Measurements from ENCODE around the gene NDUFB10.
A peak's percentile ranks its signal among the peaks of the same experiment; 100 is the strongest.

The NDUFB10 gene

DNA sequence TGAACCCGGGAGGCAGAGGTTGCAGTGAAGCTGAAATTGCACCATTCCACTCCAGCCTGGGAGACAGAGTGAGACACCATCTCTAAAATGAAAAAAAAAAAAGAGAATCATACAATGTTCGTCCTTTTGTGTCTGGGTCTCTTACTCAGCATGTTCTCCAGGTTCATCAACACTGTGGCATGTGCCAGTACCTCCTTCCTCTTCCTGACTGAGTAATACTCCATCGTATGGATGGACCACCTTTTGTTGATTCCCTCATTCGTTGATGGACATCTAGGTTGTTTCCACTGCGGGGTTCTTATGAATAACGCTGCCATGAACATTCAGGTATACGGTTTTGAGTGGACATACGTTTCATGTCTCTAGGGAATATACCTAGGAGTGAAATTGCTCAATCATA, 37.0 kb upstream of the NDUFB10 start:
- H3K79me1 ChIP-seq (replicated peaks; ENCODE audit: low read length, poor library complexity, severe bottlenecking): no peaks in the 10 kb centered on the region
- H3K27ac ChIP-seq (ENCODE audit: low read length, poor library complexity, severe bottlenecking): no peak overlapping the region
- no peak overlapping the region for H3K14ac ChIP-seq (ENCODE audit: low read length in 2 of 2)
- no peak overlapping the region for H2AFZ ChIP-seq (ENCODE audit: low read depth, low read length)
- peaks cover 23% of the 10 kb centered on the region for H3K4me1 ChIP-seq (ENCODE audit: control insufficient read depth, insufficient read depth, low read depth, low read length)
- H3K27me3 ChIP-seq (ENCODE audit: control insufficient read depth in 1 of 2, insufficient read depth in 1 of 2, low read length in 2 of 2): peaks cover 61 to 65% of the 10 kb centered on the region in 2 experiments
- no peak overlapping the region for H2BK120ac ChIP-seq (ENCODE audit: low read depth, low read length)
- no peak overlapping the region for H3K4me2 ChIP-seq (ENCODE audit: low read length, poor library complexity, severe bottlenecking)
- no peak for DNase-seq
- H4K8ac ChIP-seq (ENCODE audit: low read length): no peak overlapping the region
- no peak overlapping the region for H2AK5ac ChIP-seq (ENCODE audit: low read length, severe bottlenecking)
- no peak overlapping the region for H3K4me3 ChIP-seq (ENCODE audit: insufficient read depth in 1 of 2, low read depth in 1 of 2, low read length in 2 of 2)
- H3K36me3 ChIP-seq (ENCODE audit: control insufficient read depth in 1 of 2, insufficient read depth in 2 of 2, low read depth in 1 of 2, low read length in 2 of 2): no peaks in the 10 kb centered on the region
- no peak overlapping the region for H4K91ac ChIP-seq (ENCODE audit: low read length)
- H3K23ac ChIP-seq (ENCODE audit: low read length in 2 of 2): no peak overlapping the region
- H2BK15ac ChIP-seq (ENCODE audit: low read depth, poor library complexity, severe bottlenecking): no peak overlapping the region
- 82% methylated on average over 8 of the region's 8 CpGs for WGBS
- no peak overlapping the region for H3K18ac ChIP-seq (ENCODE audit: low read depth in 1 of 2, low read length in 2 of 2)
- no peak overlapping the region for H3K4ac ChIP-seq (ENCODE audit: low read depth in 1 of 2, low read length in 2 of 2)
- no peak overlapping the region for H2BK12ac ChIP-seq (ENCODE audit: low read length in 2 of 2)
- no peaks in the 10 kb centered on the region for H3K9me3 ChIP-seq (ENCODE audit: control insufficient read depth, low read length)
- H2BK5ac ChIP-seq (ENCODE audit: low read depth, low read length, poor library complexity, severe bottlenecking): no peak overlapping the region
- H3K9ac ChIP-seq (ENCODE audit: low read length): no peak overlapping the region

DNA sequence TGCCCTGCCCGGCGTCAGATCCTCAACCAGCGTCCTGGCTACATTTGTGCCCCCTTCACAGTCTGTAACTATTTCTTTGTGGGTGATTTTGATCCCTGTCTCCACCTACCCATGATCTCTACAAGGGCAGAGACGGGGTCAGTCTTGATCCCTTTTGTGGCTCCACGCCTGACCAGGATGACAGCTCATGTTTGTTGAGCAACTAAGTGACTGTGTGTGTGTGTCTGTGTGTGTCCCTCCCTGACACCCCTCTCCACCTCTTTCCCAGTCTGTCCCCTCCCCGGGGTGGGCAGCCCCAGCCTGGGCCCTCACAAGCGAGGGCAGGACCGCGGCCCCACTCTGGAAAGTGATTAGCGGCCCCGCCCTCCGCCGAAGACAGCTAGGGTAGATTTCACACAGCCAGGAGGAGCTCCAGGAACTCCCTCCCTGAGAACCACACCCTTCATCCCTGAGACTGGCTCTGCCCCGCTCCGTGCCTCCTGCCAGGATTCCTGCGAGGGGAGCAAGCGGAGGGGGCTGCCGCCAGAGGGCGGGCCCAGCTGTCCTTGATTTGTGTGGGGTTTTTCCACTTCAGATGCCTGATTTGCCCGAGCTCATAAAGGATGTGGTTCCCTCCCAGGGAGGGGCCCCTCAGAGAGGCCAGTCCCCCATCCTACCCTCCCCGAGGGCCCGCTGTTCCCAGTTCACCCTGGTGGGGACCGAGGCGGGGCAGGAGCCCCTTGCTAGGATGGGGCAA, 35.9 kb upstream of the NDUFB10 start:
- H2AK5ac ChIP-seq (ENCODE audit: low read length, severe bottlenecking): no peak overlapping the region
- no peak overlapping the region for H3K23ac ChIP-seq (ENCODE audit: low read length in 2 of 2)
- no peak overlapping the region for H2BK5ac ChIP-seq (ENCODE audit: low read depth, low read length, poor library complexity, severe bottlenecking)
- no peak overlapping the region for H3K27ac ChIP-seq (ENCODE audit: low read length, poor library complexity, severe bottlenecking)
- no peak overlapping the region for H2BK120ac ChIP-seq (ENCODE audit: low read depth, low read length)
- no peak overlapping the region for H2BK15ac ChIP-seq (ENCODE audit: low read depth, poor library complexity, severe bottlenecking)
- no peaks in the 10 kb centered on the region for H3K36me3 ChIP-seq (ENCODE audit: control insufficient read depth in 1 of 2, insufficient read depth in 2 of 2, low read depth in 1 of 2, low read length in 2 of 2)
- H3K9me3 ChIP-seq (ENCODE audit: control insufficient read depth, low read length): no peaks in the 10 kb centered on the region
- H3K4me2 ChIP-seq (ENCODE audit: low read length, poor library complexity, severe bottlenecking): no peak overlapping the region
- no peak overlapping the region for H3K4me3 ChIP-seq (ENCODE audit: insufficient read depth in 1 of 2, low read depth in 1 of 2, low read length in 2 of 2)
- peak; percentile 62 for DNase-seq
- peak overlapping the region; percentile 21 for H2AFZ ChIP-seq (ENCODE audit: low read depth, low read length)
- peak overlapping the region in 1 of 2 experiments; percentile 49 for H3K18ac ChIP-seq (ENCODE audit: low read depth in 1 of 2, low read length in 2 of 2)
- peak overlapping the region in 1 of 2 experiments; percentile 6 for H2BK12ac ChIP-seq (ENCODE audit: low read length in 2 of 2)
- no peak overlapping the region for H4K91ac ChIP-seq (ENCODE audit: low read length)
- WGBS: 17% methylated on average over 21 of the region's 24 CpGs
- H3K9ac ChIP-seq (ENCODE audit: low read length): no peak overlapping the region
- no peaks in the 10 kb centered on the region for H3K79me1 ChIP-seq (replicated peaks; ENCODE audit: low read length, poor library complexity, severe bottlenecking)
- peaks cover 18% of the 10 kb centered on the region for H3K4me1 ChIP-seq (ENCODE audit: control insufficient read depth, insufficient read depth, low read depth, low read length)
- H3K14ac ChIP-seq (ENCODE audit: low read length in 2 of 2): no peak overlapping the region
- H3K4ac ChIP-seq (ENCODE audit: low read depth in 1 of 2, low read length in 2 of 2): peak overlapping the region in 1 of 2 experiments; percentile 11
- H4K8ac ChIP-seq (ENCODE audit: low read length): peak overlapping the region; percentile 55
- peaks cover 56 to 61% of the 10 kb centered on the region in 2 experiments for H3K27me3 ChIP-seq (ENCODE audit: control insufficient read depth in 1 of 2, insufficient read depth in 1 of 2, low read length in 2 of 2)

DNA sequence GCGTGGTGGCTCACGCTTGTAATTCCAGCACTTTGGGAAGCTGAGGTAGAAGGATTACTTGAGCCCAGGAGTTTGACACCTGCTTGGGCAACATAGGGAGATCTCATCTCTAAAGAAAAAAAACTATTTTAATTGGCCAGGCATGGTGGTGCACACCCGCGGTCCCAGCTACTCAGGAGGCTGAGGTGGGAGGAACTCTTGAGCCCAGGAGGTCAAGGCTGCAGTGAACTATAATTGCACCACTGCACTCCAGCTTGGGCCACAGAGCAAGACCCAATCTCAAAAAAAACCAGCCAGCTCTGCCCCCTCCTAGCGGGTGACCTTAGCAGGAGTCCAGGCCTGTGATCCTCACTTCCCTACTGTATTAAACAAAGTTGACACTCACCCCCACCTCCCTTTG, 35.2 kb upstream of the NDUFB10 start:
- Histone ChIP-seq H3K4me2 (ENCODE audit: low read length, poor library complexity, severe bottlenecking) (no peak overlapping the region), H3K27ac (ENCODE audit: low read length, poor library complexity, severe bottlenecking) (no peak overlapping the region), H2BK5ac (ENCODE audit: low read depth, low read length, poor library complexity, severe bottlenecking) (no peak overlapping the region), H2BK15ac (ENCODE audit: low read depth, poor library complexity, severe bottlenecking) (no peak overlapping the region), H3K27me3 (ENCODE audit: control insufficient read depth in 1 of 2, insufficient read depth in 1 of 2, low read length in 2 of 2) (peaks cover 50 to 55% of the 10 kb centered on the region in 2 experiments), H3K4me1 (ENCODE audit: control insufficient read depth, insufficient read depth, low read depth, low read length) (peaks cover 16% of the 10 kb centered on the region), H3K14ac (ENCODE audit: low read length in 2 of 2) (no peak overlapping the region), H3K23ac (ENCODE audit: low read length in 2 of 2) (no peak overlapping the region), H2BK120ac (ENCODE audit: low read depth, low read length) (no peak overlapping the region), H3K18ac (ENCODE audit: low read depth in 1 of 2, low read length in 2 of 2) (peak overlapping the region in 1 of 2 experiments; percentile 49), H3K4me3 (ENCODE audit: insufficient read depth in 1 of 2, low read depth in 1 of 2, low read length in 2 of 2) (no peak overlapping the region), H2BK12ac (ENCODE audit: low read length in 2 of 2) (peak overlapping the region in 1 of 2 experiments; percentile 45), H3K9me3 (ENCODE audit: control insufficient read depth, low read length) (no peaks in the 10 kb centered on the region), H4K91ac (ENCODE audit: low read length) (no peak overlapping the region), H3K4ac (ENCODE audit: low read depth in 1 of 2, low read length in 2 of 2) (no peak overlapping the region), H3K79me1 (replicated peaks; ENCODE audit: low read length, poor library complexity, severe bottlenecking) (no peaks in the 10 kb centered on the region), H4K8ac (ENCODE audit: low read length) (no peak overlapping the region), H3K36me3 (ENCODE audit: control insufficient read depth in 1 of 2, insufficient read depth in 2 of 2, low read depth in 1 of 2, low read length in 2 of 2) (no peaks in the 10 kb centered on the region), H3K9ac (ENCODE audit: low read length) (no peak overlapping the region), H2AFZ (ENCODE audit: low read depth, low read length) (no peak overlapping the region), H2AK5ac (ENCODE audit: low read length, severe bottlenecking) (peak overlapping the region; percentile 5)
- WGBS: 74% methylated on average over 5 of the region's 5 CpGs
- DNase-seq: no peak

DNA sequence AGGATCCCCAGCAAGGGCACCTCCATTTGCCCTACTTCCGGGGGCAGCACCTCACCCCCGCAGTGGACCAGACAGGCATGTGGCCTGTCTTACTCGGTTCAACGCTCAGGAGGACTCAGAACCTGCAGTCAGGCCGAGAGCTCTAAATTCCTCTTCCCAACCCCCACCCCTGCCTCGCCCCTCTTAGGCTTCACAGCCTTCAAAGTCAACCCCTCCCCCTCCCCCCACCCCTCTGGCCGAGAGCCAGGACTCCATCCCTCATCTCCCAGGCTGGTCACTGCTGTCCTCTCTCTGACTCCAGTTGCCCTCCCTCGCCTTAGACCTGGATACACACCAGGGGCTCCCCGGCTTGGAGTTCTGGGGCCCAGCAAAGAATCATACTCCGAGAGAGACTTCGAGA, 33.1 kb upstream of the NDUFB10 start:
- peaks cover 31 to 33% of the 10 kb centered on the region in 2 experiments for H3K27me3 ChIP-seq (ENCODE audit: control insufficient read depth in 1 of 2, insufficient read depth in 1 of 2, low read length in 2 of 2)
- no peak overlapping the region for H2BK5ac ChIP-seq (ENCODE audit: low read depth, low read length, poor library complexity, severe bottlenecking)
- H3K9me3 ChIP-seq (ENCODE audit: control insufficient read depth, low read length): no peaks in the 10 kb centered on the region
- no peaks in the 10 kb centered on the region for H3K36me3 ChIP-seq (ENCODE audit: control insufficient read depth in 1 of 2, insufficient read depth in 2 of 2, low read depth in 1 of 2, low read length in 2 of 2)
- no peak overlapping the region for H3K14ac ChIP-seq (ENCODE audit: low read length in 2 of 2)
- H3K9ac ChIP-seq (ENCODE audit: low read length): no peak overlapping the region
- no peak overlapping the region for H4K8ac ChIP-seq (ENCODE audit: low read length)
- no peak overlapping the region for H3K4ac ChIP-seq (ENCODE audit: low read depth in 1 of 2, low read length in 2 of 2)
- no peak overlapping the region for H3K4me2 ChIP-seq (ENCODE audit: low read length, poor library complexity, severe bottlenecking)
- DNase-seq: no peak
- H2AFZ ChIP-seq (ENCODE audit: low read depth, low read length): no peak overlapping the region
- H3K4me1 ChIP-seq (ENCODE audit: control insufficient read depth, insufficient read depth, low read depth, low read length): peaks cover 24% of the 10 kb centered on the region
- H3K79me1 ChIP-seq (replicated peaks; ENCODE audit: low read length, poor library complexity, severe bottlenecking): no peaks in the 10 kb centered on the region
- 60% methylated on average over 10 of the region's 11 CpGs for WGBS
- no peak overlapping the region for H2BK12ac ChIP-seq (ENCODE audit: low read length in 2 of 2)
- H2BK15ac ChIP-seq (ENCODE audit: low read depth, poor library complexity, severe bottlenecking): no peak overlapping the region
- no peak overlapping the region for H4K91ac ChIP-seq (ENCODE audit: low read length)
- no peak overlapping the region for H3K4me3 ChIP-seq (ENCODE audit: insufficient read depth in 1 of 2, low read depth in 1 of 2, low read length in 2 of 2)
- no peak overlapping the region for H3K18ac ChIP-seq (ENCODE audit: low read depth in 1 of 2, low read length in 2 of 2)
- no peak overlapping the region for H3K23ac ChIP-seq (ENCODE audit: low read length in 2 of 2)
- no peak overlapping the region for H2AK5ac ChIP-seq (ENCODE audit: low read length, severe bottlenecking)
- no peak overlapping the region for H3K27ac ChIP-seq (ENCODE audit: low read length, poor library complexity, severe bottlenecking)
- no peak overlapping the region for H2BK120ac ChIP-seq (ENCODE audit: low read depth, low read length)
